K562 (cell line): Measurements from ENCODE around the gene METTL18. TPM values are rescaled to one million over a fixed set of nuclear protein-coding genes. Genes with fewer than 3 reads are reported as not detected.
A peak's percentile ranks its signal among the peaks of the same experiment; 100 is the strongest.

Source experiments
- ATAC-seq: fragments of 200-7000 bp; cut with Tn5 transposase; 3 replicates; pipeline ENCODE4 v1.9.1; 2020; ENCODE audit warnings: moderate library complexity
- BruUV-seq: library from RNA; stranded (reverse); fragments of 400-500 nt; replicated peaks from 2 replicates; lab custom pipeline; 2021; lab: Mats Ljungman, UMichigan
- CTCF ChIA-PET: fragments of 300-600 bp; formaldehyde crosslinking; extraction: SDS; loops from one replicate; lab custom pipeline; 2021; ENCODE audit warnings: low intra/inter-chr PET ratio; lab: Yijun Ruan, JAX
- POLR2A ChIA-PET: fragments of 300-600, 350-650 bp; sonication (Branson Sonifier 250); formaldehyde crosslinking; extraction: SDS; loops from one replicate; lab custom pipeline; 2021; ENCODE audit warnings: antibody characterized with exemption, inconsistent platforms; lab: Yijun Ruan, JAX
- DNase-seq, 4 experiments: peaks; one replicate each; pipeline versions ENCODE4 v3.0.0 to v3.0.0-alpha.2; 2011 to 2018; ENCODE audit warnings: low spot score in 3 of 4, mixed read lengths in 3 of 4; ENCODE audit errors: extremely low read depth in 1 of 4
- FAIRE-seq: peaks from 2 replicates; lab custom pipeline; 2011; peaks lifted over from hg19 to GRCh38; lab: Jason Lieb, UNC
- H2AFZ ChIP-seq: 2 replicates; pipeline ENCODE4 v1.6.0; 2011; ENCODE audit warnings: low read depth, low read length, control low read depth, inconsistent platforms
- H3K27ac ChIP-seq: fragments of 200-600 bp; 3 replicates; pipeline ENCODE4 v1.8.0; 2011; ENCODE audit warnings: low read depth, mild to moderate bottlenecking, control low read depth, inconsistent platforms, low read length, moderate library complexity, mixed read lengths; ENCODE audit errors: extremely low read depth
- H3K27me3 ChIP-seq, 2 experiments: fragments of 300-600 bp in 1 of 2; 2 replicates in 1 of 2; 3 replicates in 1 of 2; pipeline versions ENCODE4 v1.6.0 to v1.8.0; 2011; ENCODE audit warnings: inconsistent platforms in 2 of 2, low read length in 2 of 2, mild to moderate bottlenecking in 1 of 2, mixed read lengths in 1 of 2, moderate library complexity in 1 of 2; ENCODE audit not compliant: control insufficient read depth in 2 of 2, insufficient read depth in 2 of 2
- H3K36me3 ChIP-seq: fragments of 300-600 bp; 3 replicates; pipeline ENCODE4 v1.8.0; 2011; ENCODE audit warnings: mild to moderate bottlenecking, low read length, inconsistent platforms; ENCODE audit not compliant: control insufficient read depth, insufficient read depth
- H3K4me1 ChIP-seq, 2 experiments: fragments of 200-600 bp in 1 of 2; replicated peaks in 1 of 2; 2 replicates in 1 of 2; 3 replicates in 1 of 2; pipeline versions ENCODE4 v1.5.1 to v1.8.0; 2011; ENCODE audit warnings: inconsistent platforms in 2 of 2, low read length in 2 of 2, mild to moderate bottlenecking in 1 of 2, mixed read lengths in 1 of 2, moderate library complexity in 1 of 2; ENCODE audit not compliant: control insufficient read depth in 2 of 2, insufficient read depth in 2 of 2
- H3K4me2 ChIP-seq: 2 replicates; pipeline ENCODE4 v1.6.1; 2011; ENCODE audit warnings: low read length, control low read depth, inconsistent platforms, mixed read lengths; ENCODE audit not compliant: insufficient read depth
- H3K4me3 ChIP-seq: fragments of 200-600 bp; sonication (generic), shearing (Covaris generic); 2 replicates; pipeline ENCODE4 v1.5.1; 2016; ENCODE audit warnings: control low read depth, inconsistent platforms
- H3K79me2 ChIP-seq: fragments of 200-600 bp; 3 replicates; pipeline ENCODE4 v1.8.0; 2011; ENCODE audit warnings: low read length, inconsistent platforms; ENCODE audit not compliant: control insufficient read depth, insufficient read depth
- H3K9ac ChIP-seq, 2 experiments: 2 replicates each; pipeline versions ENCODE4 v1.6.0 to v1.6.1; 2011; ENCODE audit warnings: low read depth in 2 of 2, low read length in 2 of 2, control low read depth in 1 of 2, inconsistent platforms in 1 of 2, mild to moderate bottlenecking in 1 of 2, mixed read lengths in 1 of 2; ENCODE audit not compliant: insufficient read depth in 1 of 2
- H3K9me1 ChIP-seq: one replicate; pipeline ENCODE4 v1.6.0; 2011; ENCODE audit warnings: inconsistent platforms, mild to moderate bottlenecking, low read length, moderate library complexity; ENCODE audit not compliant: control insufficient read depth, insufficient read depth
- H3K9me3 ChIP-seq: replicated peaks from 2 replicates; pipeline ENCODE4 v1.5.1; 2011; ENCODE audit warnings: low read depth, low read length, inconsistent platforms; ENCODE audit not compliant: control insufficient read depth, insufficient read depth
- H4K20me1 ChIP-seq: replicated peaks from 2 replicates; pipeline ENCODE4 v1.6.1; 2011; ENCODE audit warnings: low read length, inconsistent platforms, mixed read lengths; ENCODE audit not compliant: control insufficient read depth, insufficient read depth
- CCAR2 ChIP-seq: fragments of 200-400 bp; formaldehyde crosslinking; IDR thresholded peaks from 2 replicates; pipeline ENCODE4 v1.6.1; 2017; ENCODE audit warnings: mild to moderate bottlenecking, low read depth, low read length
- GATA2 ChIP-seq: sonication (generic); formaldehyde crosslinking; IDR thresholded peaks from 2 replicates; pipeline ENCODE4 v1.4.0; 2020; ENCODE audit warnings: mild to moderate bottlenecking, missing genetic modification reagents
- WGBS: fragments of 100-300 bp; shearing (Covaris generic); methylation state at CpG from one replicate; pipeline ENCODE4 v1.1.6; 2016; ENCODE audit warnings: low coverage, mixed read lengths; ENCODE audit not compliant: insufficient coverage; ENCODE audit errors: missing lambda C conversion rate; 5-methylcytosine and 5-hydroxymethylcytosine counted together
- in situ Hi-C: fragments of 300-500 bp; cut with MboI; formaldehyde crosslinking; loops from 4 replicates; pipeline ENCODE4 v1.15.0; 2018; ENCODE audit warnings: inconsistent platforms, mixed read lengths
- intact Hi-C: fragments of 100-400 bp; cut with micrococcal nuclease; formaldehyde crosslinking; loops from 2 replicates; pipeline ENCODE4 v1.14.2; 2022
- polyA plus RNA-seq, 8 experiments: library from polyadenylated mRNA; depleted of rRNA in 4 of 8; stranded (reverse) in 5 of 8; unstranded in 3 of 8; fragments of >200 nt; fragmentation: Nextera tagmentation in 2 of 8; fragmentation: Illumina TruSeq in 1 of 8; extraction: Ambion mirVana in 2 of 8; extraction: Trizol in 1 of 8; gene quantifications; 2 replicates each; pipeline versions ENCODE4 v1.2.1 to v1.2.3, GENCODE V29; 2011 to 2014; ENCODE audit warnings: inconsistent platforms in 1 of 8, missing spikeins in 1 of 8
- total RNA-seq, 7 experiments: library from RNA; depleted of rRNA in 6 of 7; stranded (reverse); fragments of >200 nt in 6 of 7; fragmentation: Illumina TruSeq in 2 of 7; extraction: Trizol in 2 of 7; gene quantifications; 2 replicates each; pipeline versions ENCODE4 v1.2.1 to v1.2.3, GENCODE V29; 2011 to 2021; ENCODE audit warnings: low replicate concordance in 1 of 7
- TF ChIP-seq, protein P1 (sequence below), 2 experiments: fragments of 450-650 bp in 1 of 2; sonication (generic) in 1 of 2; formaldehyde crosslinking in 1 of 2; IDR thresholded peaks in 1 of 2; conservative IDR thresholded peaks in 1 of 2; 2 replicates each; pipeline versions ENCODE4 v1.6.1 to v1.8.1; 2016 to 2023; ENCODE audit warnings: mild to moderate bottlenecking in 2 of 2, moderate library complexity in 2 of 2, inconsistent platforms in 1 of 2, missing genetic modification reagents in 1 of 2
- TF ChIP-seq, protein P2 (sequence below): fragments of 250-450 bp; sonication (Bioruptor Pico); IDR thresholded peaks from 2 replicates; pipeline ENCODE4 v1.5.0; 2021

The METTL18 gene
- total and polyA plus RNA-seq, 9 of the 15 experiments (the other 6 are each of a cell fraction or from before 2014, with no cell fraction given), result 9.5 to 40.2 (median 14.7) TPM

DNA sequence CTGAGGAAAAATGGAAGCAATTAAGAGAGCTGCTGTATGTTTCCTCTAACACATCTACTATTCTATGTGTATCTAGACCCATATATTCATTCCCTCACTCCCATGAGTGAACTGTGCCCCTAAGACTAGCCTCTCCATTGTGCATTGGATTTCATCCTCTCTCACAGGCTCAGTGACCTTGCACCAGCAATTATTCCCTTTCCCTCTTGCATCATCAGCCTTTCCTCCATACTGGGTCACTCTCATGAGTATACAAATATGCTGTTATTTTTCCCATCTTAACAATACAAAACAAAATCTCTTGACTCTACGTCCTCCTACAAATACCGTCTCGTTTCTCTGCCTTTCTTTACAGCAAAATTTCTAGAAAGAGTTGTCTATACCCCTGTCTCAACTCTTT, 29.4 kb upstream of the METTL18 start:
- H3K9me1 ChIP-seq, result no peaks in the 10 kb centered on the region
- ATAC-seq, result no peak
- no peaks in the 10 kb centered on the region for H3K9me3 ChIP-seq
- DNase-seq, result no peak
- in situ Hi-C loops, result no loop called here
- H3K79me2 ChIP-seq, result no peaks in the 10 kb centered on the region
- FAIRE-seq, result no peak
- no peak overlapping the region for H3K27ac ChIP-seq
- WGBS, result 93% methylated on average over 3 of the region's 3 CpGs
- TF ChIP-seq, protein P1, sequence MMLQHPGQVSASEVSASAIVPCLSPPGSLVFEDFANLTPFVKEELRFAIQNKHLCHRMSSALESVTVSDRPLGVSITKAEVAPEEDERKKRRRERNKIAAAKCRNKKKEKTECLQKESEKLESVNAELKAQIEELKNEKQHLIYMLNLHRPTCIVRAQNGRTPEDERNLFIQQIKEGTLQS (IDR thresholded peaks at IDR 0.05), result peak; percentile 50
- TF ChIP-seq, protein P1 (CRISPR knock-in tag; conservative IDR thresholded peaks at IDR 0.05), result no peak
- TF ChIP-seq, protein P2, sequence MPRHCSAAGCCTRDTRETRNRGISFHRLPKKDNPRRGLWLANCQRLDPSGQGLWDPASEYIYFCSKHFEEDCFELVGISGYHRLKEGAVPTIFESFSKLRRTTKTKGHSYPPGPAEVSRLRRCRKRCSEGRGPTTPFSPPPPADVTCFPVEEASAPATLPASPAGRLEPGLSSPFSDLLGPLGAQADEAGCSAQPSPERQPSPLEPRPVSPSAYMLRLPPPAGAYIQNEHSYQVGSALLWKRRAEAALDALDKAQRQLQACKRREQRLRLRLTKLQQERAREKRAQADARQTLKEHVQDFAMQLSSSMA (CRISPR knock-in tag), result no peak
- TF ChIP-seq GATA2 (CRISPR knock-in tag) (no peak), CCAR2 (no peak)
- BruUV-seq, result no TSS peak
- ChIA-PET CTCF (no interaction called here), POLR2A (no interaction called here)
- no peak overlapping the region for H2AFZ ChIP-seq
- peaks cover 65% of the 10 kb centered on the region for H3K36me3 ChIP-seq
- no peak overlapping the region for H3K4me2 ChIP-seq
- no peaks in the 10 kb centered on the region for H4K20me1 ChIP-seq
- no peaks in the 10 kb centered on the region for H3K4me1 ChIP-seq
- H3K9ac ChIP-seq, result no peak overlapping the region
- intact Hi-C loops, result no loop called here
- no peak overlapping the region for H3K4me3 ChIP-seq
- H3K27me3 ChIP-seq, result no peaks in the 10 kb centered on the region
